ENCODE data around the gene MEIOSIN. TPM values are rescaled to one million over a fixed set of nuclear protein-coding genes. Genes with fewer than 3 reads are reported as not detected.
"Not testable (repeated sequence)": the region's sequence is repeated elsewhere in the genome, so short reads cannot be mapped to it uniquely, and the experiment has no call there.

Gene MEIOSIN
- total RNA-seq, 1 donor from 2014 or later, result not detected

GRCh38 chr19:45746866-45747265 is 13.6 kb downstream of the MEIOSIN start:
- H3K4me1 Mint-ChIP-seq (ENCODE audit: unreplicated experiment), result peaks cover 6% of the 10 kb centered on the region
- DNase-seq (ENCODE audit: extremely low spot score, unreplicated experiment), result no peak
- H3K27me3 Mint-ChIP-seq (ENCODE audit: unreplicated experiment), result peaks cover 3% of the 10 kb centered on the region
- H3K27ac Mint-ChIP-seq (ENCODE audit: unreplicated experiment), result no peak overlapping the region
- no peaks in the 10 kb centered on the region for H3K36me3 Mint-ChIP-seq (ENCODE audit: unreplicated experiment)
- H3K9me3 Mint-ChIP-seq (ENCODE audit: unreplicated experiment), result no peaks in the 10 kb centered on the region
- H3K4me3 Mint-ChIP-seq (ENCODE audit: unreplicated experiment), result no peak overlapping the region
- no peak for TF ChIP-seq CTCF (IDR thresholded peaks at IDR 0.05)

GRCh38 chr19:45747513-45747912 is 14.3 kb downstream of the MEIOSIN start:
- Mint-ChIP-seq H3K36me3 (ENCODE audit: unreplicated experiment) (no peaks in the 10 kb centered on the region), H3K27me3 (ENCODE audit: unreplicated experiment) (no peaks in the 10 kb centered on the region), H3K4me3 (ENCODE audit: unreplicated experiment) (no peak overlapping the region), H3K9me3 (ENCODE audit: unreplicated experiment) (no peaks in the 10 kb centered on the region), H3K4me1 (ENCODE audit: unreplicated experiment) (peaks cover 6% of the 10 kb centered on the region), H3K27ac (ENCODE audit: unreplicated experiment) (no peak overlapping the region)
- no peak for DNase-seq (ENCODE audit: extremely low spot score, unreplicated experiment)
- no peak for TF ChIP-seq CTCF (IDR thresholded peaks at IDR 0.05)

- not testable (repeated sequence) for DNase-seq (ENCODE audit: extremely low spot score, unreplicated experiment); H3K27me3 Mint-ChIP-seq (ENCODE audit: unreplicated experiment); H3K9me3 Mint-ChIP-seq (ENCODE audit: unreplicated experiment); H3K27ac Mint-ChIP-seq (ENCODE audit: unreplicated experiment); H3K4me3 Mint-ChIP-seq (ENCODE audit: unreplicated experiment); H3K4me1 Mint-ChIP-seq (ENCODE audit: unreplicated experiment); H3K36me3 Mint-ChIP-seq (ENCODE audit: unreplicated experiment)
Observed at GRCh38 chr19:45751483-45751882, 18.2 kb downstream of the MEIOSIN start.

- no peaks in the 10 kb centered on the region for H3K9me3 Mint-ChIP-seq (ENCODE audit: unreplicated experiment)
- no peak for DNase-seq (ENCODE audit: extremely low spot score, unreplicated experiment)
- H3K27ac Mint-ChIP-seq (ENCODE audit: unreplicated experiment), result no peak overlapping the region
- peaks cover 6% of the 10 kb centered on the region for H3K4me1 Mint-ChIP-seq (ENCODE audit: unreplicated experiment)
- TF ChIP-seq CTCF (IDR thresholded peaks at IDR 0.05), result no peak
- no peaks in the 10 kb centered on the region for H3K27me3 Mint-ChIP-seq (ENCODE audit: unreplicated experiment)
- no peak overlapping the region for H3K4me3 Mint-ChIP-seq (ENCODE audit: unreplicated experiment)
- no peaks in the 10 kb centered on the region for H3K36me3 Mint-ChIP-seq (ENCODE audit: unreplicated experiment)
Observed at GRCh38 chr19:45752639-45753038, 19.4 kb downstream of the MEIOSIN start.

- TF ChIP-seq CTCF (IDR thresholded peaks at IDR 0.05), result no peak
- H3K9me3 Mint-ChIP-seq (ENCODE audit: unreplicated experiment), result no peaks in the 10 kb centered on the region
- no peaks in the 10 kb centered on the region for H3K27me3 Mint-ChIP-seq (ENCODE audit: unreplicated experiment)
- no peak overlapping the region for H3K27ac Mint-ChIP-seq (ENCODE audit: unreplicated experiment)
- peaks cover 8% of the 10 kb centered on the region for H3K4me1 Mint-ChIP-seq (ENCODE audit: unreplicated experiment)
- no peak overlapping the region for H3K4me3 Mint-ChIP-seq (ENCODE audit: unreplicated experiment)
- no peaks in the 10 kb centered on the region for H3K36me3 Mint-ChIP-seq (ENCODE audit: unreplicated experiment)
- no peak for DNase-seq (ENCODE audit: extremely low spot score, unreplicated experiment)
Observed at GRCh38 chr19:45753548-45753947, 20.3 kb downstream of the MEIOSIN start.

- Mint-ChIP-seq H3K4me3 (ENCODE audit: unreplicated experiment) (no peak overlapping the region), H3K9me3 (ENCODE audit: unreplicated experiment) (no peaks in the 10 kb centered on the region), H3K27me3 (ENCODE audit: unreplicated experiment) (no peaks in the 10 kb centered on the region), H3K36me3 (ENCODE audit: unreplicated experiment) (no peaks in the 10 kb centered on the region), H3K27ac (ENCODE audit: unreplicated experiment) (no peak overlapping the region), H3K4me1 (ENCODE audit: unreplicated experiment) (peaks cover 8% of the 10 kb centered on the region)
- DNase-seq (ENCODE audit: extremely low spot score, unreplicated experiment), result no peak
- no peak for TF ChIP-seq CTCF (IDR thresholded peaks at IDR 0.05)
Observed at GRCh38 chr19:45754323-45754722, 21.1 kb downstream of the MEIOSIN start.
